GM12874 (cell line): ENCODE measurements around the gene CCDC60.

Experiments used
- TF ChIP-seq, protein P1 (sequence below): IDR thresholded peaks from 2 replicates; pipeline ENCODE4 v1.5.1; 2011; ENCODE audit warnings: low read depth, mild to moderate bottlenecking, control low read depth, low read length, moderate library complexity; ENCODE audit not compliant: insufficient read depth

CCDC60 gene

DNA sequence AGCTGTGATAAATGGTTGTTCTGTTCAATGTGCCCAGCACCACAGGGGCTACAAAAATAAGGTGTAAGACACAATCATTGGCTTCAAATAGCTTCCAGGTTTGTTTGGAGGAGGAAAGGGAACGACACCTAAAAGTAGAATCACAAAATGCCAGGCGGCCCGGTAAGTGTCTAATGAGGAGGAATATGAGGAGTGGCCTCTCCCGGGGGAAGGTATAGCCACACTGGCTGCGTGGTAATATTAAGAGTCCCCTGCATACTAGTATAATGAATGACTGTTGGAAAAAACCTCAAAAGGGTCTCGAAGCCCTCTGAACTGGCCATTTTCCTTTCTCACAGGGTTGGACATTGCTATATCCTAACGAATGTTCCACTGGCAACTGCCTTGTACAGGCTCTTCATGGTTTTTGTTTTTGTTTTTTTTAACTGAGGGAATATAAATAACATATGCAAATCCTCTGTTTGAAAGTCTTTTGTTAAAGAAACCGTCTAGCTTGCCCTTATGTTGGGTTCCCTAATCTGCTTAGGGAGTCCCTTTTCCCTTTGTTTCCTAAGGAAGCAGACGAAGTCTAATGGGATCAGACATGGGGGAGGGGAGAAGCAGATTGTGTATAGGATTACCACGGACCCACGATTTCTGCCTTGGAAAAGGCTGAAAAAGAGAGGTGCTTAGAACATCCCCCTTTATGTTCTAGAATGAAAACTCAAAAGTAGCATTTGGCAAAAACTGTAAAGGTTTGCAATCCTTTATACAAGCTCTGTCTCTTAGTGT lies 4.2 kb downstream of the CCDC60 start:
- TF ChIP-seq, protein P1, sequence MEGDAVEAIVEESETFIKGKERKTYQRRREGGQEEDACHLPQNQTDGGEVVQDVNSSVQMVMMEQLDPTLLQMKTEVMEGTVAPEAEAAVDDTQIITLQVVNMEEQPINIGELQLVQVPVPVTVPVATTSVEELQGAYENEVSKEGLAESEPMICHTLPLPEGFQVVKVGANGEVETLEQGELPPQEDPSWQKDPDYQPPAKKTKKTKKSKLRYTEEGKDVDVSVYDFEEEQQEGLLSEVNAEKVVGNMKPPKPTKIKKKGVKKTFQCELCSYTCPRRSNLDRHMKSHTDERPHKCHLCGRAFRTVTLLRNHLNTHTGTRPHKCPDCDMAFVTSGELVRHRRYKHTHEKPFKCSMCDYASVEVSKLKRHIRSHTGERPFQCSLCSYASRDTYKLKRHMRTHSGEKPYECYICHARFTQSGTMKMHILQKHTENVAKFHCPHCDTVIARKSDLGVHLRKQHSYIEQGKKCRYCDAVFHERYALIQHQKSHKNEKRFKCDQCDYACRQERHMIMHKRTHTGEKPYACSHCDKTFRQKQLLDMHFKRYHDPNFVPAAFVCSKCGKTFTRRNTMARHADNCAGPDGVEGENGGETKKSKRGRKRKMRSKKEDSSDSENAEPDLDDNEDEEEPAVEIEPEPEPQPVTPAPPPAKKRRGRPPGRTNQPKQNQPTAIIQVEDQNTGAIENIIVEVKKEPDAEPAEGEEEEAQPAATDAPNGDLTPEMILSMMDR: no peak

DNA sequence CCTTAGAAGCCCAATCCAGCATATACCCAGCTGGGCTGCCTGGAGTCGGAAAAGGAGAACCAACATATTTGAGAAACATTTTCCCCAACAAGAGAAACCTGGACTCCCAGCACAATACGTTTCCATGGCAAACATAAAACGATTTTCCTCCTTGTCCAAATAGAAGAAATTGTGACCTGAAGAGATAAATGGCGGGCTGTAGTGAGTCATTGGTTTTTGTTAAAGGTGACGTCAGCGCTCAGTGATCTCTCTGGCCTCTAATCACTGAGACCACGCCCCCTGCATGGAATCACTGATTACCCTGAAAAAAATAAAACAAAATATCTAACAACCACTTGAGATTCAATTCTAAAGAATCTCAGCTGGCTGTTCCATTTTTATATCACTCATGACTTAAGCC lies 6.0 kb downstream of the CCDC60 start:
- TF ChIP-seq, protein P1: no peak

DNA sequence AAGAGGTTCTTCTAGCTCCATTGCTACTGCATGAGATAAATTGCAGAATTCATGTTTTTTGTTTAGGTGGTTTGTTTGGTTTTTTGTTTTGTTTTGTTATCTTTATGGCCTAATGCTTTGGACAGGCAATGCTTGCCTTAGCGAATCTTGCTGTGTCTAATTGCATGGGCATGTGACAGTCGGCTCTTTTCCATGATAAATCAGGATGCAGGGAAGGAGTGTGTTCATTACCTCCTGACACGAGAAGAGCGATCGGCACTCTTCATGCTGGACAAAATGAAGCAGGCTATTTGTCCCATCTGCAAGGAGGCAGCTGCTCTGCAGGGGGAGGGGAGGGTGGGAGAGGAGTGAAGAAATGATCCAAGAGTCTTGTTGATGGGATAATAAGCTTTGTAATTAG lies 6.5 kb downstream of the CCDC60 start:
- TF ChIP-seq, protein P1: no peak

DNA sequence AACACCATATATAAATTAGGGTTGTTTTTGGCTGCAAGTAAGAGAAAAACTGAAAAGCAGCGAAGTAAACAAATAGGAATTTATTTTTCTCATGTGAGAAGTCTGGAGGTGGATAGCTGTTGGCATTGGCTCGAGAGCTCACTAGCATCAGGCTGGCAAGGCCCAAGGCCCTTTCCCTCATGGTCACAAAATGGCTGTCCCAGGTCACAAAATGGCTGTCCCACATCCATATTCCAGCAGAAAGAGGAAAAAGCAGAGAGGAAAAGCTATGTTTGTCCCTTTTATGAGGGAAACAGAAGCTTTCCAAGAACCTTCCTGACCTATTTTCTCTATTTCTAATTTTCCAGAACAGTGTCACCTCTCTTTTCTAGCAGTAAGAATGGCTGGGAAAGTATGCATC lies 7.5 kb downstream of the CCDC60 start:
- TF ChIP-seq, protein P1: no peak

DNA sequence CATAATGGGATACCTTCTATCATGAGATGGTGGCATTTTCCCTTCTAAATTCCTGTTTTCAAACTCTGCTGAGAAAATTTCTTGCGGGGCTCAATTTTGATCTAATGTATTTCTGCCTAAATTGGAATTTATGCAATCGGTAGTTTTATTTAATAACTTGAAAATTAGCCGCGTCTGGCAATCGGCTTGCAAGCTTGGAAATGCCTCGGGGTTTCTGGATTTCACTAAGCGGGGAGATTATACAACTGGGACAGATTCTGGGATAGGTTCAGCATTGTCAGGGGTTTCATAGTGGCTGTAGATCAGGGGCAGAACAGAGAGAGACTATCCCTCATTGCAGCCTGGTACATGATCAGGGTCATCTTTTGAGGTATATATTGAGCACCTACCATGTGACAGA lies 8.6 kb downstream of the CCDC60 start:
- TF ChIP-seq, protein P1: no peak

DNA sequence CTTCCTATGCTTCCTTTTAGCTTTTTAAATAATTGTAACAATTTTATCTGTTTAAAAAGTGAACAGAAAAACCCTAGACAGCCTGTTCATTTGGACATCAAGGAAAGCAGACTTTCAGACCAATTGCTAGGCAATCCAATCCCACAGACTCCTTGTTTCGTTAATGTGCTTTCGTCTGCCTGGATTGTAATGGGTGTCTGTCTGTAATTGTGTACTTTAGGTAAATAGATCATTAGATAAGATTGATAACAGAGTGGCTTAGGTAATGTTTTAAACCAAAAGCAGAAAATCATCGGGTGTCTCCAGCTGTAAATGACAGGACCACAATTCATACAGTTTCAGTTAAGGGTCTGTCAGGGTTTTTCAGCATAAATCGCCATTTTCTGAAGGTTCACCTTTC lies 19.6 kb downstream of the CCDC60 start:
- TF ChIP-seq, protein P1: no peak

DNA sequence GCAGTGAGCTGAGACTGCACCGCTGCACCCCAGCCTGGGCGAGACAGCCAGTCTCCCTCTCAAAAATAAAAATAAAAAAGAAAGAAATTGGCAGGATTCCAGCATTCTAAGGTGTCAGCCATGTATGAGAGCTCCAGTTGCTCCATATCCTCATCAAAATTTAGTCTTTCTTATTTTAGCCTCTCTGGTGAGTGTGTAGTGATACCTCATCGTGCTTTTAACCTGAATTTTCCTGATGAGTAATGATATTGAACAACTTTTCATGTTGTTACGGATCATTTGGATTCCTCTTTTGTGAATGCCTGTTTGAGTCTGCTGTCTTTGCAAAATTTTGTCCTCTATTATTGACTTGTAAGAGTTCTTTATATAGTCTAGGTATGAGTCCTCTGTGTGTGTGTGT lies 28.5 kb downstream of the CCDC60 start:
- TF ChIP-seq, protein P1: no peak
